ENCODE measurements around the gene ELF4.
A peak's percentile ranks its signal among the peaks of the same experiment; 100 is the strongest.

The ELF4 gene

GRCh38 chrX:130124577-130124976 is 14.3 kb upstream of the ELF4 start:
- ChIA-PET CTCF (no interaction called here), POLR2A (no interaction called here)
- no peak for DNase-seq (ENCODE audit: extremely low spot score)
- TF ChIP-seq CTCF (IDR thresholded peaks at IDR 0.05; ENCODE audit: control extremely low read depth, extremely low read depth, low read depth, missing control alignments) = no peak

- no peak for DNase-seq (ENCODE audit: extremely low spot score)
- no peak for TF ChIP-seq CTCF (IDR thresholded peaks at IDR 0.05; ENCODE audit: control extremely low read depth, extremely low read depth, low read depth, missing control alignments)
- ChIA-PET CTCF (interaction anchor here (0.9 to 9.0 kb wide), 11 partner anchors 9 to 143 kb away, joined by 3 to 92 read pairs (median 3); partner anchors contain the start of gene AIFM1), POLR2A (no interaction called here)
Measured at GRCh38 chrX:130121505-130121800, 11.2 kb upstream of the ELF4 start.

GRCh38 chrX:130120746-130121504 is 10.6 kb upstream of the ELF4 start:
- DNase-seq (ENCODE audit: extremely low spot score) = peak; percentile 75
- ChIA-PET POLR2A (no interaction called here), CTCF (interaction anchor here (0.6 to 9.0 kb wide), 14 partner anchors 12 to 143 kb away, joined by 3 to 92 read pairs (median 3); partner anchors contain the start of gene AIFM1)
- TF ChIP-seq CTCF (IDR thresholded peaks at IDR 0.05; ENCODE audit: control extremely low read depth, extremely low read depth, low read depth, missing control alignments) = peak; percentile 71

GRCh38 chrX:130120321-130120731 is 10.0 kb upstream of the ELF4 start:
- POLR2A ChIA-PET = interaction anchor here (1.6 kb wide), 1 partner anchor 28 kb away, joined by 5 read pairs; no protein-coding TSS in a partner anchor
- DNase-seq (ENCODE audit: extremely low spot score) = peak; percentile 56
- CTCF ChIA-PET = interaction anchor here (0.9 to 9.0 kb wide), 11 partner anchors 11 to 287 kb away, joined by 3 to 92 read pairs (median 4); partner anchors contain the start of gene AIFM1
- TF ChIP-seq CTCF (IDR thresholded peaks at IDR 0.05; ENCODE audit: control extremely low read depth, extremely low read depth, low read depth, missing control alignments) = peak; percentile 25

GRCh38 chrX:130119312-130119898 is 9.1 kb upstream of the ELF4 start:
- DNase-seq (ENCODE audit: extremely low spot score) = no peak
- ChIA-PET CTCF (interaction anchor here (0.9 to 9.0 kb wide), 9 partner anchors 10 to 286 kb away, joined by 3 to 92 read pairs (median 4); no protein-coding TSS in a partner anchor), POLR2A (interaction anchor here (1.6 kb wide), 1 partner anchor 28 kb away, joined by 5 read pairs; no protein-coding TSS in a partner anchor)
- TF ChIP-seq CTCF (IDR thresholded peaks at IDR 0.05; ENCODE audit: control extremely low read depth, extremely low read depth, low read depth, missing control alignments) = no peak

GRCh38 chrX:130118441-130119311 is 8.4 kb upstream of the ELF4 start:
- ChIA-PET CTCF (interaction anchor here (0.9 to 9.0 kb wide), 4 partner anchors 26 to 73 kb away, joined by 3 to 92 read pairs (median 6); no protein-coding TSS in a partner anchor), POLR2A (interaction anchor here (1.6 kb wide), 1 partner anchor 27 kb away, joined by 5 read pairs; no protein-coding TSS in a partner anchor)

More at GRCh38 chrX:130118441-130119311, 8.4 kb upstream of the ELF4 start:
- TF ChIP-seq CTCF (IDR thresholded peaks at IDR 0.05; ENCODE audit: control extremely low read depth, extremely low read depth, low read depth, missing control alignments) = no peak
- DNase-seq (ENCODE audit: extremely low spot score) = no peak

Measured in GM10248 (cell line).